Pulmonary artery endothelial cell (primary cell): ENCODE data around the gene CLMP. TPM values are rescaled to one million over a fixed set of nuclear protein-coding genes. Genes with fewer than 3 reads are reported as not detected.
A peak's percentile ranks its signal among the peaks of the same experiment; 100 is the strongest.

ENCODE experiments used
- DNase-seq: peaks from one replicate; pipeline ENCODE4 v3.0.0-alpha.2; 2011; ENCODE audit warnings: low read depth, low spot score
- total RNA-seq: library from RNA; depleted of rRNA; stranded (reverse); fragments of >200 nt; gene quantifications from 2 replicates; pipeline ENCODE4 v1.2.3, GENCODE V29; 2014

CLMP gene
- total RNA-seq, 1 donor from 2014 or later = 12.3 TPM

DNA sequence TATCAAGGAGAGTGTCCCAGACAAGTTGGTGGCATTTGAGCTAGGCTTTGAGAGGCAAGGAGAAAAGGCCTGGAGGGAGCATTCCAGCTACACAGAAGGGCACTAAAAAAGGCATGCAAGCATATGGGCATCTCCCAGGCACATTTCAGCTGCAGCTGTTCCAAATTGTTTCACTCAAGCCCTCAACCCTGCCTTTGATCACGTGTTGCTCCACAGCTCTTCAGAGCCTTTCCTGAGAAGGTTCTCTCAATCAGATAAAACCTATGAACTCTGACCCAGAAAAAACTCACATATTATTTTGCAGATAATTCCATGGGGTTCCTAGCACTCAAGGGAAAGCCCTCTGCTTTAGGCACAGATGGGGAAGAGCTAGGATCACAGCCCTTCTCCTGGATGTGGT is 108.7 kb downstream of the CLMP start:
- DNase-seq = no peak

DNA sequence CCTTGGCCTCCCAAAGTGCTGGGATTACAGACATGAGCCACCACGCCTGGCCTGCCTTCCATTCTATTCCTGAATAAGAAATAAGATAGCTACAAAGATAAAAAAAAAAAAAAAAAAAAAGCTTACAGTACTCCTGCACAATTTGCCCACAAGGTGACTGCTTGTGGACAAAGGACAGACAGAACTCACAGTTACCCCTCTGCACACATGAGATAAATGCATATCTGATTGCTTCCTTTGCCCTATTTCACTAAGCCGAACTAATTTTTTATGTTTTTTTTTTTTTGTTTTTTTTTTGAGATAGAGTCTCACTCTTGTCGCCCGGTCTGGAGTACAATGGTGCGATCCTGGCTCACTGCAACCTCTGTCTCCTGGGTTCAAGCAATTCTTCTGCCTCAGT is 109.6 kb downstream of the CLMP start:
- no peak for DNase-seq

DNA sequence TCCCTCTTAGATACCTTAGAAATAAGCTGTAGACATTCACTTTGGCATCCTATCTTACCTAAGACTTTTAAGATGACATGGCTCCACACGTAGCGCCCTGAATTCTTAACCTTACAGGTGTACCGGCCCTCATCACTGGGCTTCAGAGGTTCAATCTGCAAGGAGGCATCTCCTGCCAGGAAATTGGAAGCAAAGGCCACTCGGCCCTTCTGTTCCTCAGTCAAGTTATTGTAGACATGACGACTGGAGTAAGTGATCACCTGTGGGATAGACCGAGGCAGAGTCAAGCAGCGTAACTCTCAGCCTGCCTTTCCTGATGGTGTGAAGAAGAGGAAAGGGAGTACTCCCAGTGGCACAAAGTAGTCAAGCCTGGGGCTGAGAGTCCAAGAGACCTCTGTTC is 110.6 kb downstream of the CLMP start:
- DNase-seq = no peak

GRCh38 chr11:123083623-123084029 is 111.4 kb downstream of the CLMP start:
- DNase-seq = peak; percentile 98

- no peak for DNase-seq
These were observed 112.1 kb downstream of the CLMP start for GRCh38 chr11:123082977-123083376.

GRCh38 chr11:123080015-123080414 is 115.0 kb downstream of the CLMP start:
- no peak for DNase-seq

DNA sequence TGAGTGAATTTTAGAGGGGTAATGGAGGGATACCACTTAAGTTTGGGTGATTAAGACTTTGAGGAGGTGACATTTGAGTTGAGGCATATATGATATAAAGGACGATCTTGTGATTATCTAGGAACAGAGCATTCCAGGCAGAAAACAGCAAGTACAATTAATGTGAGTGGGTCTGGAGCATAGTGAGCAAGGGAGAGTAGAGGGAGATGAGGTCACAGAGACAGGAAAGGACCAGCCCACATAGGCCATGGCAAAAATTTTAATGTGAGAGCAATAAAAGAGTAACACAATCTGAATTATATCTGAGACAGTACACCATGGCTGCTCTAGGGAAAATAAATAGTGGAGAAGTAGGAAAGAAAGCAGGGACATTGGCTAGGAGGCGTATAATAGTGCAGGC is 118.6 kb downstream of the CLMP start:
- no peak for DNase-seq

DNA sequence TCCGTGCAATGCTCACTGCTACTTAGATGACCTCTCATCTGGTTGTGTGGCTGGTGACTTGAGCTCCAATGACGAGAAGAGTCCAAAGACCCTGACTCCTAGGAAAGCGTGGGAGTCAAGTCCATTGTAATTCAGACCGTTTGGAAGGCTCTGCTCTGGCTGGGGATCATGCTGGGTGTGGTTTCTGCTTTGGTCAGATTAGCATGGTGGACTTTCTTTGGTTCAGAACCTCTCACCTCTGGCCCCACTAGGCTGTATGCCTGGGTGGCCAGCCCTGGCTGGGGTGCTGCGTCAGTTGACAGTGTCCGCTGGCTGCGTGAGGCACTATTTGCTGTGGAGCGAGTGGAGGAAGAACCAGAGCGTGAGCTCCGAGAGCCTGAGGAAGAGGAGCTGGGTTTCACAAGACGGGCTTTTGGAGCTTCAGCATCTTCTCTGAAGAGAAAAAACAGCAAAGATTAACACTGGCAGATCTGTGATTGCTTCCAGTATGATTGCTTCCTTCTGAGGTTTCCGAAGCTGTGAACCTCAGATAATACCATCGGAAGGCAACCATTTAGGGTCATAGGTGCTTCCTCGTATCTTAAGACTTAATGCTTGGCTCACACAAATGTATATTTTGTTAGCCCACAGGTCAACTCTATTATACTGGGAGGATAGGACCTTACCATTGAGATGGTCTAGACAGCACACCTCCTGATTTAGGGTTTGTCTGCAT is 121.5 kb downstream of the CLMP start:
- DNase-seq = no peak

DNA sequence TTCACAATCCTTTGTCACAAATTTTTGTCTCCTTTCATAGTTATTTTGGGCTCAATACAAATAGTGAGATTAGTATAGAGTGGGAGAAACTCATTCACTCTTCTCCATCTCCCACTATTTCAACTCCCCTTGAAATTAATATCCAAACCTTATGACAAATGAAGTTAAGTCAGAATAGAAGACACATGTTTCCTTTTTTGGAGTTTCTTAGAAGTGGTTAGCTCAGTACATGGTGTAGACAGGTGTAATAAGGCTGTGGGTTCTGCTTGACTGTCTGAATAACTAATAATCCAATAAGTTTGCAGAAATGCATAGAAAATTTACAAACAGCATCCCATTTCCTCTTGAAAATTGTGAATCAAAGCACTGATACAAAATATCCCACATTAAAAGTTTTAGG is 122.3 kb downstream of the CLMP start:
- no peak for DNase-seq

DNA sequence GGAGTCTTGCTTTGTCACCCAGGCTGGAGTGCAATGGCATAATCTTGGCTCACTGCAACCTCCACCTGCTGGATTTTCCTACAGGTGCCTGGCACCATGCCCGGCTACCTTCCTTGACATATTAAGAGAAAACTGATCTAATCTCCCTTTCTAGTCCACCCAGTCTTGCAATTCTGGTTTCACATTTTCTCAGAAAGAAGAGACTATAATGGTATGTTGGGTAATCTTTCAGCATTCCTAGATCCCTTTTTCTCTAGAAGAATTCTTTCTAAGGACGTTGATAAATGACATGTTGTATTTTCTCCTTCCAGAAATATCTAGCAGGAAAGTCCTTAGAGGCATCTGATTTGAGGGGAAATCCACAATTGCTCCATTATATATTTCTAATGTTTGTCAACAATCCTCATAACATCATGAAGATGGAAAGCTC is 122.7 kb downstream of the CLMP start:
- DNase-seq = no peak

- no peak for DNase-seq
These were observed 124.9 kb downstream of the CLMP start for GRCh38 chr11:123069908-123070821.

DNA sequence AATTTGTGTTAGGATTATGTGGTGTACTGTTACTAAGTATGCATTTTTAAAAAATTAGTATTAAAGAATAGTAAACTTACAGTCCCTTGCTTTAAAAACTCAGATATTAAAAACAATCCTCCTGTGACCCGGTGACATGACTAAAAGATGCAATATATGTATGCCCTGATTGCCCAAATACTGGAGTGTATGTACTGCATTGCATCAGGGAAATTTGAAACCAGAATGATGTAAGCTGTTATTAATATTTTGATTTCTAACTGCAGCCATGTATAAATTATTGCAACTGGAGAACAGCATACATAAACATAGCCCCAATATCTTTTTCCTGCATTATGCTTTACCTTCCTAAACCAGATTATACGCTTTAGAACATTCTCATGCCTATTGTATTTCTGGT is 129.4 kb downstream of the CLMP start:
- DNase-seq = no peak

GRCh38 chr11:123063826-123064657 is 131.0 kb downstream of the CLMP start:
- DNase-seq = no peak

GRCh38 chr11:123062892-123063825 is 131.9 kb downstream of the CLMP start:
- no peak for DNase-seq

- peak; percentile 99 for DNase-seq
These were observed 132.7 kb downstream of the CLMP start for GRCh38 chr11:123062158-123062891.

DNA sequence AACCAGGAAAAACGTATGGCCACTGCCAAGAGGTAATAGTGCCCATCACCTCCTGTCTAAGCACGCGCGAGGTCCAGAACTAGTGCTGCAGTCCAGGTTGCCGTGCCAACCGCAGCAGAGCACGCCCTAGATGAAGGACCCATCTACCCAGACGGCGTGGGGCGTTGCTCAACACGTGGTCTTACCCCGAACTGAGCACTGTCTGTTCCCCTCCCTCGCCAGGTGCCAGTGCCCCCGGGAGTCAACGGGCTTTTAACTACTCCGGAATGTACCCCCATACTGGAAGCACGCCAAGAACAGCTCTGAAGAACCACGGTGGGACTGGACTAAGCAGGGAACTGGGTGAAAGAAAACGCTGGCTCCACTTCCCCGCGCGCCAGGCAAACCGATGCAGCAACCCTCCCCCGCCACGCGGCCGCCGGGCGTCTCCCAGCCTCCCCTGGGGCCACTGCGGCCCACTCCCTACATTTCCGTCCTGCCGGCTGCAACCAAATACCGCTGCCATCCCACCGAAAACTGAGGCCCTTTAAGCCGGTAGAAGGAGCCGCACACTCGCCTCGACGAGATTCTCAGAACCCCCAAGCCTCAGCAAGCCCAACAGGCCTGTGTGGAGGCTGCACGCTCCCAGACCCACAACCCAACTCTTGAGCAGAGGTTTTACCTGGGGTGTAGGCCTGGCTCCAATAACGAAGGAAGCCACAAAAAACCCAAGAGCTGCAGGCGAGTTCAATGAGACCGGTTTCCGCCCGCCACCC is 133.5 kb downstream of the CLMP start, which contains the start of gene HSPA8:
HSPA8 (minus strand) TSS at position 734 of the 755 bp plus-strand sequence. CDS start 812 bp downstream, outside the sequence.
- no peak for DNase-seq

- DNase-seq = no peak
These were observed 134.6 kb downstream of the CLMP start for GRCh38 chr11:123060277-123061000.
